ENCODE measurements around the gene CD3G. TPM values are rescaled to one million over a fixed set of nuclear protein-coding genes. Genes with fewer than 3 reads are reported as not detected.

CD3G gene
- total RNA-seq, 1 donor from 2014 or later: not detected

DNA sequence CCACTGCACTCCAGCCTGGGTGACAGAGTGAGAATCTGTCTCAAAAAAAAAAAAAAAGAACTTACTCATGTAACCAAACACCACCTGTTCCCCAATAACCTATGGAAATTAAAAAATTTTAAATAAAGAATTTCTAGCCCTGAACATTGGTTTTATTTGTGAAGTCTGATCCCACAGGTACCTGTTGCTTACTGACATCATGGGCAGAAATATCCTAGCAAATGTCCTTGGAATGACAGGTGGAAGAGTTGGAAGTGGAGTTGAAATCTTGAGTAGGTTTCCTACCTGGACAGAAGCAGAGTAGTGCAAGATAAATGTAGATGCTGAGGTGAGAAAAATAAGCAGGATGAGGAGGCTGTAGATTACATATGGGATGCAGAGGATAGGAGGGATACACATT lies 18.9 kb upstream of the CD3G start:
- DNase-seq: no peak

DNA sequence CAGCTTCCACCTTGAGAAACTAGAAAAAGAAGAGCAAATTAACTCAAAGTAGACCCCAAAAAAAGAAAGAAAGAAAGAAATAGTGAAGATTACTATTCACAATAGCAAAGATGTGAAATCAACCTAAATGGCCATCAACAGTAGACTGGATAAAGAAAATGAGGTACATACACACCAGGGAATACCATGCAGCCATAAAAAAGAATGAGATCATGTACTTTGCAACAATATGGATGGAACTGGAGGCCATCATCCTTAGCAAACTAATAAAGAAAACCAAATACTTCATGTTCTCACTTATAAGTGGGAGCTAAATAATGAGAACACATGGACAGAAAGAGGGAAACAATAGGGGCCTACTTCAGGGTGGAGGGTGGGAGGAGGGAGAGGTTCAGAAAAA lies 15.4 kb upstream of the CD3G start:
- DNase-seq: no peak

DNA sequence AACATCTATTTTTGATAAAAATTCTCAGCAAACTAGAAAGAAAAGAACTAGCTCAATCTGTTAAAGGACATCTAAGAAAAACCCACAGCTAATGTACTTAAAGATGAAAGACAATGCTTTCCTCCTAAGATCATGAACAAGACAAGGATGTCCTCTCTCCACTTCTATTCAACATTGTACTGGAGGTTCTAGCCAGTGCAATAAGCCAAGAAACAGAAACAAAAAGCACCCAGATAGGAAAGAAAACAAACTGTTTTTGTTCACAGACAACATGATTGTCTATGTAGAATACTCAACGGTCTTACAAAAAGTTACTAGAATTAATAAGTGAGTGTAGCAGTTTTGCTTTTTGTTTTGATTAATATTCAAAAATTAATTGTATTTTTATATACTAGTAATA lies 9.4 kb upstream of the CD3G start:
- DNase-seq: no peak

DNA sequence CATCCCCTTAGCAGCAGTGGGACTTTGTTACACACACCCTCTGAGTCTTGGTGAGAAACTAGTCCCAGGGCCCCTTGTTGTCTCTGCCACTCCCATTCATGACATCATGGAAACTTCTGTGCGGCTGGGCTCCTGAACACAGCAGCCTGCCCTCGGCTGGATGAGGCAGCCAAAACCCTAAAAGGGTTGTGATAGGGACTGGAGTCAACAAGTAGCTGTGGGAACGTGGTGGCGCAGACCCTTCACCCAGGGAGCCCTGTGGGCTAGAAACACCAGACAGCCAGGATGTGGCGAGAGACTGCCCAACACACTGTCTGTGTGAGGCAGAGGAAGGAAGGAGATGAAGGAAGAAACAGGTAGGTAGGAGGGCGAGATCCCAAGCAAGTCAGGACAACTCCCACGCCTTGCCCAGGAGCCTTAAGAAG lies 5.5 kb upstream of the CD3G start:
- DNase-seq: no peak

DNA sequence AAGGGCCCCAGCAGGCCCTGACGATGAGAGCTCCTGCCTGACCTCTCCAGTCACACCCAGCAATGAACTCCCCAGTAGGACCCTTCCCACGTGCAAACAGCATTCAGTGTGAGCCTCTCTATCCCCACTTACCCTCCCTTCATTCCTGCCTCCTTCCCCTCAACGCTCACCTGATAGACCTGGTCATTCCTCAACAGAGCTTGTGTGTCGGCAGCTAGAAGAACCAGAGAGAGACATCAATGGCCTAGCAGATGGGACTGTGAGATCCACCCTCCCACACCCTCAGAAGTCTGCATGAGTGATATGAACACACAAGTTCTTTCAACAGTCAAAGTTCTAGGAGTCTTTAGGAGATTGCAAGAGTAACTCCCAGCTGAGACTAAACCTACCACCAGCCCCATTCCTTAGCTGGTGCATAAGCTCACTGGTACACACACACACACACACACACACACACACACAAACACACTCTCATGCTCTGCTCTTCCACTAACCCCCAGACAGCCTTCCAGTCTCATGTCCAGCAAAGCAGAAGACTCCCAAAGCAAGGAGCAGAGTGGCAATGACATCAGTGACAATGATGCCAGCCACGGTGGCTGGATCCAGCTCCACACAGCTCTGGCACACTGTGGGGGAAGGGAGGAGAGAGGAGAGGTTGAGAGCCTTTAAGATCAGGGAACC lies 4.7 kb upstream of the CD3G start:
- no peak for DNase-seq

DNA sequence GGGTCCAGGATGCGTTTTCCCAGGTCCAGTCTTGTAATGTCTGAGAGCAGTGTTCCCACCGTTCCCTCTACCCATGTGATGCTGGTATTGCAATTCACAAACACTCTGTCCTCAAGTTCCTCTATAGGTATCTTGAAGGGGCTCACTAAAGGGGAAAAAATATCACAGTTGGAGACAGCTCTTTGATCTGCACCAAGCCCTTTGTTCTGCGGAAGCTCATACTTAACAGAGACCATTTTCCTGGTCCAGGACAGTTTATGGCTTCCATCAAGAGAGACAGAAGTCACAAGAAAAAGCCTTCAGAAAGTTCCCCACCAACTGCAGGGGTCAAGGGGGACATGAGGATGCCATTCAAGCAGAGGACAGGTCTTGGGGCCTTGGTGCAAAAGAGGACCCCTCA lies 3.7 kb upstream of the CD3G start:
- no peak for DNase-seq

DNA sequence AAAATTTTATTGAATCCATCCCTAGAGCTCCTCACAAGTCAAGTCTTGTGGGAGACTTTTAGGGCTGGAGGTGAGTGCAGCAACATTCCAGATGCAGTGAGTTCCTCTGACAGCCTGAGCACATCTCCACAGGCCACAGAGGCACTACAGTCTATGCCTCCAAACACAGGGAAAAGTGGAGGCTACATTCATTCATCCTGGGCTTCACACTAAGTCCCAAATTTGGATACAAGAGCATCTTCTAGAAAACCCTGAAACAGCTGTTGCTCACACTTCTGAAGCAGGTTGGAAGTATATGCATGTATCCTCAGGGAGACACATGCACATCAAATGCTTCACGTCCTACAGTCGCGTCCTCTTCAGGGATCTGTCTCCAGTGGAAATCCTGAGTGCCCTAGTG lies 2.9 kb upstream of the CD3G start:
- DNase-seq: no peak

DNA sequence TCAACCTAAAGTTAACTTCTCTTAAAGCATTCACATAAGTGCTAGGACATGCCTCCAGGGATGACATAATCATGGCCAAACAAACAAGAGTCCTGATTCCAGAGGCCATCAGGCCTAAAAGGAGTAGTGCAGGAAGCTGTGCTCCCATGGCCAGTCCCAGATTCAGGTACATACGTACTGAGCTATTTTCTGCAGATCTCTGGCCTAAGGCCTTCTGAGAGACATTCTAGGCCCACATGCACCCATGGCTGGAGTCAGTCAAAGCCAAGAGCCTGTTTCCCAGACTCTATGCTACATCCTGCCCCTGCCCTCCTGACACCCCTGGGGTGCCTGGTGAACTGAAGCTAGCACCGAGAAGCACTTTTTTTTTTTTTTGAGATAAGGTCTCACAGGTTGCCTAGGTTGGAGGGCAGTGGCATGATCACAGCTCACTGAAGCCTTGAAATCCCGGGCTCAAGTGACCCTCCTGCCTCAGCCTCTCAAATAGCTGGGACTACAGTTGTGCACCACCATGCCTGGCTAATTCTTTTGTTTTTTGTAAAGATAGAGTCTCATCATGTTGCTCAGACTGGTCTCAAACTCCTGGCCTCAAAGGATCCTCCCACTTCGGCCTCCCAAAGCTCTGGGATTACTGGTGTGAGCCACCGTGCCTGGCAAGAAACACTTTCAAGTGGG lies 2.2 kb upstream of the CD3G start:
- DNase-seq: no peak

DNA sequence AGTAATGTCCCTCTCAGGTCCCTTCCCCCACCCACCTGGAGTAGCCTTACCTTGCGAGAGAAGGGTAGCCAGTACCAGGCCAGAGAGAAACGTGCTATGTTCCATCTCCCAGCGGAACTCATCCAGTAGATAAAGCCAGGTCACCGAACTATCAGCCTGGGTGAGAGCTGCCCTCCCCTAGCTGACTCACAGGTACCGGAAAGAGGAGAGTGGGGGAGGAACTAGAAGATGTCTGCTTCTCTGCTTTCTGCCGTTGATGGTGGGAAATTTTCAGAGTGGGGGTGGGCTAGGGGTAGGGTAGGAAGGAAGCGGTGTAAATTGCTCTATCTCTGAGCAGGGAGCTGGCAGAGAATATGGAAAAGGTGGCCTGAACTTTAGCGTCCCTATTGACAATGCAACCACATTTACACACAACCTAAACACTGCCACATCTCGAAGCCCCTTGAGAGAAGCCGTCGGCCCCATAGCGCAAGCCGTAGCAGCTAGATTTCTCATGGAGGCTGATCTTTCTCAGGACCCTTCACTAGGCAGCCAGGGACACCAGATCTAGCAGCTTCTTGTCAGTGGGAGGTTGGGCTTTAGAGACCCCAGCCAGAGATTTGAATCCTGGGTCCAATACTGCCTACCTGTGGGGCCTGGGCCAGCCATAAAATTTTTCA lies 1.5 kb upstream of the CD3G start, which contains the start of gene CD3D:
Gene CD3D (minus strand): TSS at position 203 of the 659 bp plus-strand sequence. CDS start 98 bp downstream, at position 105.
- DNase-seq: no peak

DNA sequence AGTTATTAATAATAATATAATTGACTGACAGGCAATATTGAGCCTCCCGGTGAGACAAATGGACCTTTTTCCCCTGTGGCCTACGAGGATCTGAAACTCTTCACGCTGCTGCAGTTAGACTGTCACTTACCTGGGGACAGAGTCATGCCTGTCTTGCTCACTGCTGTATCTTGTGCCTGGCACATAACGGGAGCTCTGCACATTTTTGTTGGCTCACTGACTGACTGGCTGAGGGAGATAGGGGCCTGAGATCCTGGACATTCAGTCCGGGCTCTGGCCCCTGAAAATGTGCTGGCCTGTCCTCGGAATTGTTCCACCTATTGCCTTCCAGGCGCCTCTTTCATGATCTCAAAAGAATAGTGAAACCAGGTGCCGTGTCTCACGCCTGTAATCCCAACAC lies 896 bp upstream of the CD3G start:
- DNase-seq: no peak

DNA sequence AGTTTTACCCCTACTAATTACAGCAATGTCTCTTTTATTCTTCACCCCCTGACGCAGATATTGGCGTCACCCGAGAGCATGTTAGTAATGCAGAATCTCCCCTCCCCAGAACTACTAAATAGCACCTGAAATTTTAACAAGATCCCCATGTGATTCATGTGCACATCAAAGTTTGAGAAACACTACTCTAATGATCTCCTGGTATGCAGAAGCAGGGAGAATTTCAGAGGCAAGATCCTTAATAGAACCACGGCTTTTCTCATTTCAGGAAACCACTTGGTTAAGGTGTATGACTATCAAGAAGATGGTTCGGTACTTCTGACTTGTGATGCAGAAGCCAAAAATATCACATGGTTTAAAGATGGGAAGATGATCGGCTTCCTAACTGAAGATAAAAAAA lies 5.3 kb downstream of the CD3G start:
- no peak for DNase-seq

DNA sequence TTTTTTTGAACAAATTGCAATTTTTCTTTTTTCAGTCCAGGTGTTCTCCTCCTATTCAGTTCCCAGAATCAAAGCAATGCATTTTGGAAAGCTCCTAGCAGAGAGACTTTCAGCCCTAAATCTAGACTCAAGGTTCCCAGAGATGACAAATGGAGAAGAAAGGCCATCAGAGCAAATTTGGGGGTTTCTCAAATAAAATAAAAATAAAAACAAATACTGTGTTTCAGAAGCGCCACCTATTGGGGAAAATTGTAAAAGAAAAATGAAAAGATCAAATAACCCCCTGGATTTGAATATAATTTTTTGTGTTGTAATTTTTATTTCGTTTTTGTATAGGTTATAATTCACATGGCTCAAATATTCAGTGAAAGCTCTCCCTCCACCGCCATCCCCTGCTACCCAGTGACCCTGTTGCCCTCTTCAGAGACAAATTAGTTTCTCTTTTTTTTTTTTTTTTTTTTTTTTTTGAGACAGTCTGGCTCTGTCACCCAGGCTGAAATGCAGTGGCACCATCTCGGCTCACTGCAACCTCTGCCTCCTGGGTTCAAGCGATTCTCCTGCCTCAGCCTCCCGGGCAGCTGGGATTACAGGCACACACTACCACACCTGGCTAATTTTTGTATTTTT lies 9.1 kb downstream of the CD3G start:
- no peak for DNase-seq

DNA sequence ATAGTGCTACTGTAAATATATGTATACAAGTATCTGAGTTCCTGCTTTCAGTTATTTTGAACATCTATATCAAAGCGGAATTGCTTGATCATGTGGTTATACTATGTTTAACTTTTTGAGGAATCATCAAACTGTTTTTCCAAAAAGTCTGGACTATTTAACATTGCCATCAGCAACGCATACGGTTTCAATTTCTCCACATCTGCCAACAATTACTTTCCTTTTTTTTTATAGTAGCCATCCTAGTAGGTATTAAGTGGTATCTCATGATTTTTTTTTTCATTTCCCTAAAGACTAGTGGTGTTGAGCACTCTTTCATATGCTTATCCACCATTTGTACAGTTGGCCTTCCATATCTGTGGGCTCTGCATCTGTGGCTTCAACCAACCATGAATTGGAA lies 13.9 kb downstream of the CD3G start:
- DNase-seq: no peak

DNA sequence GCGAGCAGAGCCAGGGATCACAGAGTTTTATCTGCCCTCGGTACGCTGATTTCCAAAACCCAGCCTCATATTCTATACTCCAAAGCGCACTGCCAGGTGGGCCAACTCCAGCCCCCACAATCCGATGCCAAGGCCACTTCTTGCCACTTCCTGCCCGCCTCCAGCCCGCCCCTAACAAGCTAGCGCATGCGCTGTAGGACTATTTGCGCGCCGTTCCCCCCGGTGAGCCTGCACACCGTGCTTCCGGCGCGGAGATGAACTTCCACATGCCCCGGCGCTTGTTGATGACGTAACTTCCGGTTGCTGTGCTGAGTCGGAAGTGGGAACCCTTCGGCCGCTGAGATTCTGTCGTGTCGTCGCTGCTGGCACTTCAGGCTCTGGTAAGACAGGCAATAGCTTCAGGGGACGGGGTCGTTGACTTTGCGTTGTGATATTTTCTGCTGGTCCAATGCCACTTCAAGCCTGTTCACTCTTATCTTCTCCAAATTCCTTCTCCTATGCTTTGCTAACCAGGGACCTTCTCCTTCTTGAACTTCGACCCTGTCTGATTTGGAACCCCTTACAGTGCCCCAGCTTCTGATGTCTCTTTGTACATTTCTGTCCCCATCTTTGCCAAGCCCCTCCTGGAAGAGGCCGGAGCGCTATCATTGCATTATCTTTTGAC lies 15.3 kb downstream of the CD3G start, which contains the start of gene UBE4A:
Gene UBE4A (plus strand): TSS at position 306 of the 664 bp plus-strand sequence. CDS start 5,481 bp downstream, outside the sequence.
- DNase-seq: peak; percentile 86

DNA sequence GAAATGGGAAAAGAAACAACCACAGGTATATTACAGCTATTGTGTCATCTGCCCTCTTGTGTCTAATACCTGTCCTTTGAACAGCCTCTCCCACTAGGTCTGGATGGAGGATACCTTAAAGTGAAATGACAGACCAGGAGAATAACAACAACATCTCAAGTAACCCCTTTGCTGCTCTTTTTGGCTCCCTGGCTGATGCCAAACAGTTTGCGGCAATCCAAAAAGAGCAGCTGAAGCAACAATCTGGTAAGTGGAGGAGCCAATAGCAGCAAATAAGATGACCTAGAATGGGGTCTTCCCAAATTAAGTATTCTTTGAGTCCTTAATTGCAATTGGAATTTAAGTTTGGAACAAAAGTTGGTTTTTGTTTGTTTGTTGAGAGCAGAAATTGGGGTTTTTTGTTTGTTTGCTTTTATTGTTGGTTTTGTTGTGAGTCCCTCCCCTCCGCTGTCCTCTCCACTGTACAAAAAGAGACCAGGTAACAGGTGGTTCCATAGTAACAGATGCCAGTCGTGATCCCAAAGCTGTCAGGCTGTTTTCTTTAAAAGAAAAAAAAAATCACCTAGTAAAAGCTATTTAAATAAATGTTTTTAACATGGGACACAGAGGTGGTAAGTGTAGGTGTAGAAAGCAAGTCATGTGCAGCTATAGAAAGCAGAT lies 20.9 kb downstream of the CD3G start:
- no peak for DNase-seq

DNA sequence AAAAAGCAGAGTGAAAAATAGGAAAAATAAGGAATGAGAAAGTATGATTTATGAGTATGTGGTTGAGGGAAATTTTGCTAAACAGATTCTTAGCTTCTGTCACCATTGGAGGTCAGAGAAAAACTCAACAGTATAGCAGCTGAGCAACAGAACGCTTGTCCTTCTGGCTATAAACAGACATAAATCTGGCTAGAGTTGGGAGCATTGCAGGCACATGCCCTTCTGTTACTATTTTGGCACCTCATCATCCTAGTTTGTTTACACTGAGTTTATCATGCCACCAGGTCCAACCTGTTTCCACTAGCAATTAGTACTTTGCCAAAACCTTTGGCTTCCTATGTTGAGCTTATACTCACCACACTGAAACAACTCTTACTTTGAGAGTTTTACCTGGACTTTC lies 22.1 kb downstream of the CD3G start:
- no peak for DNase-seq

DNA sequence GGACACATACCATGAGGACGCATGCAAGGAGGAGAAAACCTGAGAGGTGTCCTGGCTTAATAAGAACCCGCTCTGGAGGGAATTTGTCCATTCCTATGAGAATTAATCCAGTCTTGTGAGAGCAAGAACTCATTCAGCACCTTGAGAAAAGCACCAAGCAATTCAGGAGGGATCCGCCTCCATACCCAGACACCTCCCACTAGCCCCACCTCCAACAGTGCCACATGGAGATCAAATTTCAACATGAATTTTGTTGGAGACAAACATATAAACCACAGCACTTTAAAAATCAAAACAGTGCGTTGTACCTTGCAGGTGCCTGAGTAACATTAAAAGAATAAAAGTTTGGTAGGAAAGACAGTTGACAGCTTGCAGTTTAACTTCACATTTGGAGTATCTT lies 26.6 kb downstream of the CD3G start:
- no peak for DNase-seq

DNA sequence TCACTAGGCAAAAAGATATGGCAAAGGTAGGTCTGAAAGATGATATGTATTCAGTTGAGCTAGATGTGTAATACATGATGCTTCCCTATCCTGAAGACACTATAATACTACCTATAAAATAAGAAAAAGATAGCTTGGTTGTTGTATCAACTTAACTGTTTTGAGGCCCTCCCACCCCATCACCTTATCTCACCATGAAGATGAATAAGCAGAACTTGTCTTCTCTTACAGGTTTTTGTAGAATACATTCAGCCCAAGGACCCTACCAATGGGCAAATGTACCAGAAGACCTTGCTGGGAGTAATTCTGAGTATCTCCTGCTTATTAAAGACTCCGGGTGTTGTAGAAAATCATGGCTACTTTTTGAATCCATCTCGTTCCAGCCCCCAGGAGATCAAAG lies 29.1 kb downstream of the CD3G start:
- DNase-seq: no peak

DNA sequence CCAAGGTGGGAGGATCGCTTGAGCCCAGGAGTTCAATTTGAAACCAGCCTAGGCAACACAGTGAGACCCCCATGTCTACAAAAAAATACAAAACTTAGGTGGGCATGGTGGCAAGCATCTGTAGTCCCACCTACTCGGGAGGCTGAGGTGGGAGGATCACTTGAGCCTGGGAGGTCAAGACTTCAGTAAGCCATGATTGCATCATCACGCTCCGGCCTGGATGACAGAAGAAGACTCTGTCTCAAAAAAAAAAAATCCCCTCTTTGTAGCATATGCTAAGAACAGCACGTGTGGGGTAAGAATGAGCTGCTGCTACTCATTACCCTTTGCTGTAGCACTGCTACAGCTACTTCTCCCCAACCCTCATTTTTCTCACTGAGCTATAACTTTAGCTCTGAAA lies 29.7 kb downstream of the CD3G start:
- no peak for DNase-seq

DNA sequence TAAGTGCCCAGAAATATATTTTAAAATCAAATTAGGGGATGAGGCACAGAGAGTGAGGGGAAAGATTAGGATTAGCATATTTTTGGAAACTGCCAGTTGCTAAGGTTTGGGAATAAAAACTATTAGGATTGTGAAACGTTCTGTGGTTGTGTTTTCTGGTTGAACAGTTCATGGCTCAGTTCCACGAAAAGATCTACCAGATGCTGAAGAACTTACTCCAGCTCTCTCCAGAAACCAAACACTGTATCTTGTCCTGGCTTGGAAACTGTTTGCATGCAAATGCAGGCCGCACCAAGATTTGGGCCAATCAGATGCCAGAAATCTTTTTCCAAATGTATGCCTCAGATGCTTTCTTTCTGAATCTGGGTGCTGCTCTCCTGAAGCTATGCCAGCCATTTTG lies 30.6 kb downstream of the CD3G start:
- no peak for DNase-seq

DNA sequence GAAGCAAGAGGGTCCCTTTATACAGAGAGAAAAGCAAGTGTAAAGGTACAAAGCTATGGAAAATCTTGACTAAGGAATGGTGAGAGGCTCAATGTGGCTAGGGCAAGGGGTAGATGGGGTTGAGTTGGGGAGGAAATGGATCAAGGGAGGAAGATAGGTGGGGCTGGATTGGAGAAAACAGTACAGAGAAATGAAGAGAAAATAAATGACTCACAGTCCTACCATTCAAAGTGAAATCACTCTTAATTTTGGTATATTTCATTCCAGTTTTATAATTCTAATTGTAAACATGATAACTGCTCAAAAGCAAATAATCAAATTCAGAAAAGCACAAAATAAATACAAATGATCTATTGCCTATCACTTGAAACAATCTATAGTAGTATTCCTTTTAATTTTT lies 31.8 kb downstream of the CD3G start:
- no peak for DNase-seq

DNA sequence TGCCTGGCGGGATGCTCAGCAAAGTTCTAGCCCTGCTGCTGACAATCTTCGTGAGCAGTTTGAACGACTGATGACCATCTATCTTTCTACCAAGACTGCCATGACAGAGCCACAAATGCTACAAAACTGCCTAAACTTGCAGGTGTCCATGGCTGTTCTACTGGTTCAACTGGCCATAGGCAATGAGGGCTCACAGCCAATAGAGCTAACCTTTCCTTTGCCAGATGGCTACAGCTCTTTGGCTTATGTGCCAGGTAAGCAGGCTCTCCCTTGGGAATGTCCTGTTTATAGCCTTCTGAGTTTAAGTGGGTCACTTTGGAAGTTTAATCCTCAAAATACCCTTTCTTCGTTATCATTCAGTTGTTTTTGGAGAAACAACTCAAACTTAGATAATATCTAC lies 35.4 kb downstream of the CD3G start:
- DNase-seq: no peak

Data from occipital lobe (tissue), 2 donors.